GM10266 (cell line): ENCODE measurements around the gene C5orf47.

Experiments
- DNase-seq: peaks from one replicate; pipeline ENCODE4 v3.0.0; 2012; ENCODE audit errors: extremely low spot score
- CTCF ChIP-seq: IDR thresholded peaks from 2 replicates; pipeline ENCODE4 v1.5.1; 2012; ENCODE audit warnings: mild to moderate bottlenecking, low read depth; ENCODE audit not compliant: control insufficient read depth, insufficient read depth; ENCODE audit errors: missing control alignments

C5orf47 gene

DNA sequence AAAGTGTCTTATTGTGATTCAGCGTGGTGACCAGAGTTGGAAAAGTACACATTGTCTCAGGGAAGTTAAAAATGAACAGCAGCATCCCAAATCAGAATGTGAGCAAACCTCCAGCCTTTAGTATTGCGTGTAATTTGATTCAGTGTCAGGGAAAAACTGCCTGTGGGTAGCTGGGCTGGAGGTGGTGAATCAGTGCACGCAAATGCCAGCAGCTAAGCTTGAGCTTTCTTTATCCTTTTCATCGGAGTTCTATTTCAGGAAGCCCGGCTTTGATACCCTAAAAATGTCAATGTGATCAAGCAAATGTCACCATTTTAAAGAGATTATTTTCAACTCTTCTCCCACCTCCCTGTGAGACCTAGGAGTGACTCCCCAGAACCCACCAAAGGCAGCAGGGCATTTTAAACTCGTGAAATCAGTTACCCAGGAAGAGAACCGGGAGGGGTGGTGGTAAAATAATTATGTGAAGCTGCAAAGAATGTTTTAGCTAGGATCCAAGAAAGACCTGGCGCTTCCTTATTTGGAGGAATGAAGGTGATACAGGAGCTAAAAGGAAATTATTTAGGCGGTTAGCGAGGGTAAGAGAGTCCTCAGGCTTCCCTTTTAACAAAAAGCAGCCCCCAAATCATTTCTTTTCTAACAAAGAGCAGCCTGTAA is 25.7 kb upstream of the C5orf47 start:
- no peak for TF ChIP-seq CTCF
- DNase-seq, result no peak

DNA sequence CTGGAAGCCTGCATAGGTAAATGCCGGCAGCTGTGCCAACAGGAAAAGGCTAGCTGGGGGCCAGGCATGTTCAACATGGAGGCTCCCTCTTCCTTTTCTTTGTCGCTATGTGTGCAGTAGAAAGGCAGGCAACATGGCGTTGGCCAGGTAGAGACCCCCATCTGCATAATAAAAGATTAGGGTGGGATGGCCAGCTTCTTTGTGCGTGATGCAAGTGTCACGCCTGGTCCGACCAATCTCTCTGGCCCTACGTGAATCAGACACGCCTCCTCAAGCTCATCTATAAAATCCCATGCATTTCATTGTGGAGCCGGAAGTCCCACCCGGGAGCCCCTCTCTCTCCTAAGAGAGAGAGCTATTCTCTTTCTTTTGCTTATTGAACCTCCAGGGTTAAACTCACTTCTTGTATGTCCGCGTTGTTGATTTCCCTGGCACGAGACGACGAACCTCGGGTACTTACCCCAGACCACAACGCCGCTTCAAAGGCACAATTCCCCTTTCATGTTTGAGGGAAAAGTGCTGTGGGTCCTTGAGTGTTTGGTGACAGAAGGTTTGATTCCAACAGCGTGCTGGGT is 25.0 kb upstream of the C5orf47 start:
- TF ChIP-seq CTCF, result no peak
- DNase-seq, result no peak

DNA sequence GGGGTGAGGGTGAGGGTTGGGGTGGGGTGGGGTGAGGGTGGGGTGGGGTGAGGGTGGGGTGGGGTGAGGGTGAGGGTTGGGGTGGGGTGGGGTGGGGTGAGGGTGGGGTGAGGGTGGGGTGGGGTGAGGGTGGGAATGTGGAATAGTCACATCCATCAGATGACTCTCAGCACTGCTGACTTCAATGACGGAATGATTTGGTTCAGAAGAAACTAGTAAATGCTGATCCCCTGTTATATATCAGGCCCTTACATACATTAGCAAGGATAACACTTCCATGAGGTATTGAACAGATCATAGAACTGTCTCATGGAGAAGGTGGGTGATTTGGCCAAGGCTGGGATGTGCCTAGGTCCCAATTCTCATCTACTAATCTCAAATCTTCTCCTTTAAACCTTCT is 24.5 kb upstream of the C5orf47 start:
- no peak for TF ChIP-seq CTCF
- DNase-seq, result no peak

DNA sequence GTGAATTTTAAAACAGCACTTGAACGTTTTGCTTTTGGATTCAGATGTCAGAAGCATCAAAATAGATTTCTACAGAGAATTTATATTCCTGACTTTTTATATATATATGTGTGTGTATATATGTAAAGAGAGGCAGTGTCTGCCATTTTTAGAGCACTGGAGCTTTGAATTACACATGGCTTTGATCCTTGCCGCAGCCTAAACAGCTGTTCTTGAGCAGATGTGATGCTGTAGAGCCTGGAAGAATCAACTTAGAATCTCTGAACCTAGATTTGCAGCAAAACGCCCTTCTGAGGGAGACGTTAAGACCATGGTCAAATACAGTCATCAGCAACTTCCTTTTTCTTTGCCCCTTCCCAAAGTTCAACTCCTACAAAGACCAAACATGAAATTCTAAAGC is 21.7 kb upstream of the C5orf47 start:
- no peak for DNase-seq
- TF ChIP-seq CTCF, result no peak

DNA sequence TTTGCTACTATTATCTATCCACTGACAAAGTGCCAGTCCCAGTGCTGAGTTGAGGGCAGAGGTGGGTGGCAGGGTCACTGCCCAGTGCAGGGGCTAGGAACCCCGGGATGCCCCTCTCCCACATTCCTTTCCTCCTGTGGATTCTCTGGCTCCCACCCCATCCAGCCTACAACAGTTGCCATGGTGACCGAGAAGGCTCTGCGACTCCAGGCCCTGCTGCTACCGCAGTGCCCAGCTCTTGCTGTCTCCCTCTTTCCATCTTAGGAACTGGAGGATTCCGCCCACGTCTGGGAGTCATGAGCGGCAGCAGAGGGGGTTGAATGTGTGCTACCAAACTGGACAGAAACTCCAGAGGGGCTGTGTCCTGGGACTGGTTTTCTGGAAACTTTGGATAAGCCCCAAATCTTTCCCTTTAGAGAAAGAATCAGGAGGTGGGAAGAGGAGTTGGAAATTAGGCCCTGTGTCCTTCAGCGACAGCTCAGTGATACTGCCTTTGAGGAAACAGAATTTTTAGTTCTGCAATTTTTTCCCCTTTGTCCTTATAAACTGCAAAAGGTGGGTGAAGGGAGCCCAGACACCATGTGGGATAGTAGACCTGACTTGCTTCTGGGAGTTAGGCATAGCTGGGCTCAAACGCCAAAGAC is 20.7 kb upstream of the C5orf47 start:
- no peak for TF ChIP-seq CTCF
- no peak for DNase-seq

DNA sequence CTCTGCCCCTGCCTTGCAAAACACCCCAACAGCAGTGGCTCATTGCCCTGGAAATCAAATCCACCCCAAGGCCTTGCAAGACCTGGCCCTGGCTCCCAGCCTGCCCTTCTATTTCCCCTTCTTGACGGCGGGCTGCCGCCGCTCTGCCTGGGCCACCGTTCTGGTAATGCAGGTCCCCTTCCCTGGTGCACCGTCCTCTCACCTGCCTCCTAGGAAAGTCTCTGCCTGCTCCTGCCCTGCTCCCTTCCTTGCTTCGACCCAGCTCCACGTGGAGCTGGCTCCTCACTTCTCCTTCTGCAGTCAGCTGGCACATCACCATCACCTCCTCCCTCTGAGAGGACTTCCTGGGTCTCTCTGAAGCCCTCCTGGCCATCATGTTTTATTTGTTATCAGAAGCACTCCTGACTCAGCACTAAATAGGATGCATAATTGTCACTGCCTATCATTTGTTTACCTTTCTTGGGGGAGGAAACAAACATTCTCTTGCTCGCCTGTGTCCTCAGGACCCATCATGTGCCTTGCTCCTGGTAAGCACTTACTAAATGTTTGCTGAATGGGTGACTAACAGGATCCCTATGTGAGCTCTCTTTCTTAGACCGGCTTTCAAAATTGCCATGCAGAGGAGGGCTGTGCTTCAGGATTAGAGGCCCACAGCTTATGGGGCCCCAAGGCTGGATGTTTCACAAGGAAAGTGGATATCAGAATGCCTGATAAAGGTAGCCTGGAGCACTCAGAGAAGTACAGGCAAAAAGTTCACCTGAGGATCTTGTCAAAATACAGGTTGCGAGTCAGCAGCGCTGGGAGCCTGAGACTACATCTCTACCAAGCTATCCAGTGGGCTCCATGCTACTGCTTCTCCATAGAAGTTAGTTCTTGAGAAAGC is 19.6 kb upstream of the C5orf47 start:
- no peak for TF ChIP-seq CTCF

More for the DNA sequence above, 19.6 kb upstream of the C5orf47 start:
- DNase-seq, result no peak
